Activated CD8-positive, alpha-beta T cell treated with anti-CD3 and anti-CD28 coated beads for 36 hours (primary cell): ENCODE data around the gene MAT1A. TPM values are rescaled to one million over a fixed set of nuclear protein-coding genes. Genes with fewer than 3 reads are reported as not detected.

Experiments used
- ATAC-seq: fragments of 200-7000 bp; cut with Tn5 transposase; one replicate; pipeline ENCODE4 v1.10.0; 2021; ENCODE audit warnings: mild to moderate bottlenecking, moderate library complexity
- CTCF ChIA-PET: fragments of 350-600 bp; sonication (Branson Sonifier 250); formaldehyde crosslinking; loops from one replicate; lab custom pipeline; 2021; ENCODE audit warnings: antibody characterized with exemption; lab: Charles Lee
- POLR2A ChIA-PET: fragments of 350-600 bp; sonication (Branson Sonifier 250); formaldehyde crosslinking; loops from one replicate; lab custom pipeline; 2021; ENCODE audit warnings: antibody characterized with exemption; lab: Charles Lee
- DNase-seq: peaks from one replicate; pipeline ENCODE4 v3.0.0-alpha.2; 2020
- H3K27ac Mint-ChIP-seq: one replicate; pipeline ENCODE4 v1.8.0; 2021; ENCODE audit warnings: mild to moderate bottlenecking, mixed read lengths
- H3K27me3 Mint-ChIP-seq: one replicate; pipeline ENCODE4 v1.8.0; 2021; ENCODE audit warnings: mixed read lengths
- H3K36me3 Mint-ChIP-seq: one replicate; pipeline ENCODE4 v1.8.0; 2021; ENCODE audit warnings: low read depth, mixed read lengths
- H3K4me1 Mint-ChIP-seq: one replicate; pipeline ENCODE4 v1.8.0; 2021; ENCODE audit warnings: low read depth, mixed read lengths
- H3K4me3 Mint-ChIP-seq: one replicate; pipeline ENCODE4 v1.8.0; 2021; ENCODE audit warnings: mild to moderate bottlenecking, moderate library complexity, mixed read lengths
- H3K9me3 Mint-ChIP-seq: one replicate; pipeline ENCODE4 v1.8.0; 2021; ENCODE audit warnings: mixed read lengths
- intact Hi-C: fragments of 100-400 bp; cut with micrococcal nuclease; formaldehyde crosslinking; loops from one replicate; pipeline ENCODE4 v1.10.0; 2022
- total RNA-seq, 2 experiments: library from RNA; stranded (reverse); gene quantifications; one replicate each; pipeline ENCODE4 v1.2.3, GENCODE V29; 2021
- TF ChIP-seq, protein P1 (sequence below): fragments of 200-600 bp; IDR thresholded peaks from one replicate; pipeline ENCODE4 v1.8.0; 2022; ENCODE audit warnings: antibody characterized with exemption, mild to moderate bottlenecking

Gene MAT1A
- total RNA-seq, 2 experiments from 2014 or later, result not detected

DNA sequence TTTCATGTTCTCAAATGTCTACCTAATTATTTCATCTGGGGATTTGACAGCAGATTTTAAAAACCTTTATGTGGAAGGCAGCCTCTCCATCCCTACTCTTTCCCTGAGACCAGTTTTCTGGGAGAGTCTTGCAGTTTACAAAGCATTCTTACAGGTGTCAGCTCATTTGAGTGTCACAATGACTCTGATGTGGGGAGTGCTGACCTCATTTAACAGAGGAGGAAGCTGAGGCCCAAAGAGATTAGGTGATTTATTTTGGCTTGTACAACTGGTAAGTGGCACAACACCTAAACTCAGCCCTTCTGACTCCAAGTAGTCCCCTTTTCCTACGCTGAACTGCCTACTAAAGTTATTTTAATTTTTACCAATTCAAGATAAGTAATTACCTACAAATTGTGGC, 33.3 kb upstream of the MAT1A start:
- Mint-ChIP-seq H3K9me3 (no peaks in the 10 kb centered on the region), H3K27me3 (no peaks in the 10 kb centered on the region), H3K4me3 (no peak overlapping the region), H3K4me1 (peaks cover 6% of the 10 kb centered on the region), H3K36me3 (no peaks in the 10 kb centered on the region), H3K27ac (no peak overlapping the region)
- intact Hi-C loops, result no loop called here
- DNase-seq, result no peak
- TF ChIP-seq, protein P1, sequence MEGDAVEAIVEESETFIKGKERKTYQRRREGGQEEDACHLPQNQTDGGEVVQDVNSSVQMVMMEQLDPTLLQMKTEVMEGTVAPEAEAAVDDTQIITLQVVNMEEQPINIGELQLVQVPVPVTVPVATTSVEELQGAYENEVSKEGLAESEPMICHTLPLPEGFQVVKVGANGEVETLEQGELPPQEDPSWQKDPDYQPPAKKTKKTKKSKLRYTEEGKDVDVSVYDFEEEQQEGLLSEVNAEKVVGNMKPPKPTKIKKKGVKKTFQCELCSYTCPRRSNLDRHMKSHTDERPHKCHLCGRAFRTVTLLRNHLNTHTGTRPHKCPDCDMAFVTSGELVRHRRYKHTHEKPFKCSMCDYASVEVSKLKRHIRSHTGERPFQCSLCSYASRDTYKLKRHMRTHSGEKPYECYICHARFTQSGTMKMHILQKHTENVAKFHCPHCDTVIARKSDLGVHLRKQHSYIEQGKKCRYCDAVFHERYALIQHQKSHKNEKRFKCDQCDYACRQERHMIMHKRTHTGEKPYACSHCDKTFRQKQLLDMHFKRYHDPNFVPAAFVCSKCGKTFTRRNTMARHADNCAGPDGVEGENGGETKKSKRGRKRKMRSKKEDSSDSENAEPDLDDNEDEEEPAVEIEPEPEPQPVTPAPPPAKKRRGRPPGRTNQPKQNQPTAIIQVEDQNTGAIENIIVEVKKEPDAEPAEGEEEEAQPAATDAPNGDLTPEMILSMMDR, result no peak
- POLR2A ChIA-PET, result no interaction called here
- CTCF ChIA-PET, result interaction anchor here (0.8 to 1.6 kb wide), 2 partner anchors 11 to 14 kb away, joined by 3 read pairs; no protein-coding TSS in a partner anchor
- no peak for ATAC-seq

DNA sequence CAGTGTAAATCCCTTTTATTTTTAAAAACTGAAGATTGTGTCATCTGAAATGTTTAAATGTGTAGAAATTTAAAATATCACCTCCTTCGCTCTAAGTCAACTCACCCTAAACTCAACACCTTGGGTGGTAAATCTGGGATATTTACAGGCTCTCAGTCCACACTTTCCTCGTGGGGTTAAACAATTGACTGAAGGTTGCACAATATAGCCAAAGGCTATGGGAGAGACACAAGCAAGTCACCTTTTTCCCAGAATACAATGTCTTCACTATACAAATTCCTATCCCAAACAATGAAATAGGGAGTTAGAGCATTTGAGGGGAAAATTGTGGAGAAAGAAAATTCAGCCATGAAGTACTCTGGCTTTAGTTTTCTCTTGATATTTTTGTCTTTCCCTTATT, 32.7 kb upstream of the MAT1A start:
- no peaks in the 10 kb centered on the region for H3K36me3 Mint-ChIP-seq
- H3K4me1 Mint-ChIP-seq, result peaks cover 6% of the 10 kb centered on the region
- H3K4me3 Mint-ChIP-seq, result no peak overlapping the region
- ATAC-seq (no peak), DNase-seq (no peak)
- H3K9me3 Mint-ChIP-seq, result no peaks in the 10 kb centered on the region
- intact Hi-C loops, result no loop called here
- TF ChIP-seq, protein P1, result no peak
- POLR2A ChIA-PET, result interaction anchor here (0.7 kb wide), 1 partner anchor 42 kb away, joined by 3 read pairs; no protein-coding TSS in a partner anchor
- CTCF ChIA-PET, result no interaction called here
- no peaks in the 10 kb centered on the region for H3K27me3 Mint-ChIP-seq
- no peak overlapping the region for H3K27ac Mint-ChIP-seq

DNA sequence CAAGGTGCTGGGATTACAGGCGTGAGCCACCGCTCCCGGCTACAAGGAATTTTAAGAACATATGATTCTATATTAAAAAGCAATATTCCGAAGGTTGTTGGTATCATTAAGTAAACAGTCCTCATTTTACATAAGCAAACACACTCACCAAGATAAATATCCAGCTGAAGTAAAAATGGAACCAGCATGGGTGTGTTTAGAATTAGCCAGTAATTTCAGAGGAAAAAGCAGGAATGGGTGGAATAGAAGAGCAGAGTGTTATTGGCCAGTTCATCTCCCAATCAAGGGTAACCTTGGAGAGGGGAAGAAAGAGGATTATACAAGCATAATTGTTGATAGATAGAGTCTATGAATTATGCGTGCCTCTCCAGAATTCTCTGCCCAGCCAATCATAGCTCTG, 31.7 kb upstream of the MAT1A start:
- H3K27me3 Mint-ChIP-seq, result no peaks in the 10 kb centered on the region
- CTCF ChIA-PET, result no interaction called here
- intact Hi-C loops, result no loop called here
- H3K36me3 Mint-ChIP-seq, result no peaks in the 10 kb centered on the region
- ATAC-seq (no peak), DNase-seq (no peak)
- no peak overlapping the region for H3K4me3 Mint-ChIP-seq
- POLR2A ChIA-PET, result no interaction called here
- H3K9me3 Mint-ChIP-seq, result no peaks in the 10 kb centered on the region
- TF ChIP-seq, protein P1, result no peak
- H3K4me1 Mint-ChIP-seq, result peaks cover 6% of the 10 kb centered on the region
- H3K27ac Mint-ChIP-seq, result no peak overlapping the region

DNA sequence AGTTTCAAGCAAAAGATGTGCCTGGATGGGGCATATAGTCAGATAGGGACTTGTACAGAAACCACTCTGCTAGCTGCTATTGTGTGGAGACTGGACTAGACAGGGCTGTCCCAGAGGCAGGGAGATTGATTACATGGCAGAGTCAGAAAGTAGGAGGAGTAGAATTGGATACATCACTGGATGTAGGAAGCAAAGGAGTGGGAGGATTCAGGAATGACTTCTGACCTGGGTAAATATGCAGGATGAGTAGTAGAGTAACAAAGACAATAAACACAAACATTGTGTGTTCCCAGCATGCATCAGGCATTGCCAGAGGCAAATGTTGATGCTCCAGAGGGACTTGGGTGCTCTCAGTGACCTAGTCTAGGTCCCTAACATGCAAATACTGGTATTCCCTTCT, 30.9 kb upstream of the MAT1A start:
- no peak for ATAC-seq
- TF ChIP-seq, protein P1, result no peak
- ChIA-PET POLR2A (no interaction called here), CTCF (no interaction called here)
- intact Hi-C loops, result no loop called here
- H3K27ac Mint-ChIP-seq, result no peak overlapping the region
- no peaks in the 10 kb centered on the region for H3K9me3 Mint-ChIP-seq
- DNase-seq, result no peak
- H3K4me1 Mint-ChIP-seq, result peaks cover 6% of the 10 kb centered on the region
- H3K27me3 Mint-ChIP-seq, result no peaks in the 10 kb centered on the region
- no peak overlapping the region for H3K4me3 Mint-ChIP-seq
- no peaks in the 10 kb centered on the region for H3K36me3 Mint-ChIP-seq

DNA sequence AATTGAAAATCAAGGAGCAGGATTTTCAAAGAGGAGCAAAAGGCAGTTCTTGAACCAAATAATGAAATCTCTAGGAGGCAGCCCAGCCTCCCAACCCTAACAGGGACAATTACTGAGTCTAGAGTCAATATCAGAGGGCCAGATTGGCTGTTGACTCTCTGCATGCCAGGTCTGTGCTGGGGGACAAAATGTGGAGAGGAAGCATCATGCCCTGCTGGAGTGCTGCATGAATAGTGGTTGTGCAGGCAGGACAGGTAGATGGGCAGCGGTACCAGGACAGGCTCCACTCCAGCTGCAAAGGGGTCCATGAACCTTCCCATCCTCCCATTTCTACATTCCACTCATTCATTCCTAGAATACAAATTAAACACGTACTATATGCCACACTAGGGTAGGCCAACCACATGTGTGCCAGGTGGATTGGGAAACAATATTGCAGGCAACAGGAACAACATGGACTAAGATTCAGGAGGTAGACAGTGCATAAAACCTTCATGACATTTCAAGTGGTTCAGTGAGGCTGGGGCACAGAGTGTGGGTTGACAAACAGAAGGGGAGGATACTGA, 30.4 kb upstream of the MAT1A start:
- ATAC-seq (no peak), DNase-seq (no peak)
- H3K27me3 Mint-ChIP-seq, result no peaks in the 10 kb centered on the region
- POLR2A ChIA-PET, result no interaction called here
- H3K4me3 Mint-ChIP-seq, result no peak overlapping the region
- no peaks in the 10 kb centered on the region for H3K9me3 Mint-ChIP-seq
- TF ChIP-seq, protein P1, result no peak
- no peak overlapping the region for H3K27ac Mint-ChIP-seq
- intact Hi-C loops, result no loop called here
- H3K36me3 Mint-ChIP-seq, result no peaks in the 10 kb centered on the region
- CTCF ChIA-PET, result no interaction called here
- peaks cover 6% of the 10 kb centered on the region for H3K4me1 Mint-ChIP-seq
